RCC 7860 (cell line): ENCODE results near the gene MRTFA.
A peak's percentile ranks its signal among the peaks of the same experiment; 100 is the strongest.
"Not testable (repeated sequence)": the region's sequence is repeated elsewhere in the genome, so short reads cannot be mapped to it uniquely, and the experiment has no call there.

Source experiments
- DNase-seq: peaks from one replicate; pipeline ENCODE4 v3.0.0-alpha.2; 2015; ENCODE audit warnings: low spot score
- FAIRE-seq: peaks from 2 replicates; lab custom pipeline; 2012; peaks lifted over from hg19 to GRCh38; lab: Jason Lieb, UNC

Gene MRTFA

GRCh38 chr22:40628354-40629042 is 8.0 kb downstream of the MRTFA start:
- DNase-seq (peak; percentile 55), FAIRE-seq (peak; percentile 88)

GRCh38 chr22:40627612-40628011 is 8.9 kb downstream of the MRTFA start:
- FAIRE-seq, result no peak

GRCh38 chr22:40626851-40627250 is 9.7 kb downstream of the MRTFA start:
- FAIRE-seq (no peak), DNase-seq (no peak)

More at GRCh38 chr22:40627612-40628011, 8.9 kb downstream of the MRTFA start:
- DNase-seq, result no peak

- not testable (repeated sequence) for FAIRE-seq, DNase-seq
Measured at GRCh38 chr22:40625794-40626193, 10.7 kb downstream of the MRTFA start.

GRCh38 chr22:40625281-40625680 is 11.2 kb downstream of the MRTFA start:
- DNase-seq, FAIRE-seq: not testable (repeated sequence)

- peak; percentile 83 for FAIRE-seq
- DNase-seq, result peak; percentile 27
Measured at GRCh38 chr22:40624770-40625169, 11.7 kb downstream of the MRTFA start.

- DNase-seq (no peak), FAIRE-seq (no peak)
Measured at GRCh38 chr22:40621309-40622151, 15.0 kb downstream of the MRTFA start.

- FAIRE-seq (peak; percentile 83), DNase-seq (peak; percentile 71)
Measured at GRCh38 chr22:40620464-40621046, 16.0 kb downstream of the MRTFA start.

GRCh38 chr22:40618400-40618799 is 18.1 kb downstream of the MRTFA start:
- DNase-seq (no peak), FAIRE-seq (no peak)

- FAIRE-seq (no peak), DNase-seq (no peak)
Measured at GRCh38 chr22:40616578-40616977, 19.9 kb downstream of the MRTFA start.

GRCh38 chr22:40613067-40613466 is 23.5 kb downstream of the MRTFA start:
- FAIRE-seq (no peak), DNase-seq (no peak)

- DNase-seq (no peak), FAIRE-seq (no peak)
Measured at GRCh38 chr22:40612291-40612751, 24.2 kb downstream of the MRTFA start.

GRCh38 chr22:40611606-40612005 is 24.9 kb downstream of the MRTFA start:
- no peak for FAIRE-seq
- no peak for DNase-seq

GRCh38 chr22:40610329-40610850 is 26.1 kb downstream of the MRTFA start:
- FAIRE-seq (no peak), DNase-seq (no peak)

GRCh38 chr22:40609216-40609615 is 27.3 kb downstream of the MRTFA start:
- FAIRE-seq (no peak), DNase-seq (peak; percentile 30)

- FAIRE-seq (no peak), DNase-seq (no peak)
Measured at GRCh38 chr22:40607506-40607905, 29.0 kb downstream of the MRTFA start.

- FAIRE-seq, result no peak
- no peak for DNase-seq
Measured at GRCh38 chr22:40606306-40606705, 30.2 kb downstream of the MRTFA start.

- DNase-seq, result no peak
- no peak for FAIRE-seq
Measured at GRCh38 chr22:40605761-40606160, 30.8 kb downstream of the MRTFA start.

GRCh38 chr22:40603088-40603605 is 33.4 kb downstream of the MRTFA start:
- DNase-seq, result peak; percentile 48
- peak; percentile 85 for FAIRE-seq

GRCh38 chr22:40602231-40602630 is 34.3 kb downstream of the MRTFA start:
- DNase-seq (no peak), FAIRE-seq (no peak)

GRCh38 chr22:40599731-40600130 is 36.8 kb downstream of the MRTFA start:
- no peak for FAIRE-seq
- no peak for DNase-seq
